KOPT-K1 (cell line): ENCODE data around the gene GNG7.
A peak's percentile ranks its signal among the peaks of the same experiment; 100 is the strongest.
"Not testable (repeated sequence)": the region's sequence is repeated elsewhere in the genome, so short reads cannot be mapped to it uniquely, and the experiment has no call there.

Experiments used
- H3K27ac ChIP-seq: fragments of 200-600 bp; sonication (generic); 2 replicates; pipeline ENCODE4 v1.5.1; 2016; ENCODE audit warnings: antibody characterized with exemption, mild to moderate bottlenecking, low read depth, low read length; ENCODE audit not compliant: poor library complexity, severe bottlenecking
- H3K36me3 ChIP-seq: fragments of 200-600 bp; sonication (generic); 2 replicates; pipeline ENCODE4 v1.5.1; 2017; ENCODE audit warnings: antibody characterized with exemption, mild to moderate bottlenecking, low read length, moderate library complexity; ENCODE audit not compliant: insufficient read depth
- H3K9me3 ChIP-seq: fragments of 200-600 bp; sonication (generic); 2 replicates; pipeline ENCODE4 v1.5.1; 2017; ENCODE audit warnings: antibody characterized with exemption, low read length, mild to moderate bottlenecking; ENCODE audit not compliant: insufficient read depth, poor library complexity, severe bottlenecking

The GNG7 gene

DNA sequence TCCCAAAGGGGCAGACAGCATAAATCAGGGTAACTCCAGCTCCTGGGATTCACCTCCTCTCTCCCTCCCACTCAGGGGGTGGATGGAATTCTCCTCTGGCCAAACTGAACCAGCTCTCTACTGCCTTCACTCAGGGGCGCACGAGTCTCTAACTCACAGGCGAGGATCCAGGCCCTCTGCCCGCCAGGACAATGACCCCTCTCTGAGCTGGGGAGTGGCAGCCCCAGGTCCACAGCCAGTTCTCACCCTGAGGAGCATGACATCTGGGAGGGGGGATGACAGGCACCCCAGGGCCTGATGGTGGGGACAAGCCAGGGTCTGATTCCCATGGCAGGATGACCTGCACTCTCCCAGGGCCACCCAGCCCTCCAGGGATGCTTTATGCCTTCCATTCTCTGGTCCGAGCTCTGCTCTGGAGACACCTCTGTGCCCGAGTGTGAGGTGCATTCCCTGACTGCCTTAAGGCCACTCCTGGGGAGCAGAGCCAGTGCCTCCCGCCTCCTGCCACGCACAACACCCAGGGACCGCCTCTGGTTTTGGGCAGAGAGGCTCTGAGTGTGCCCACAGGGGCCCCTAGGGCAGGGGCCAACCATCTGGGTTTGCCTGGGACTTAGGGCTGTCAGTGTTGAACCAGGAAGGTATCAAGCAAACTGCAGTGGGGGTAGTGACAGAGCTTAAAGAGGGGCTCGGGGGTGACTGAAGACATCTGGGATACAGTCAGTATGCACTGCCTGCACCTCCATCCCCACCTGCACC lies 66.2 kb downstream of the GNG7 start:
- peak overlapping the region; percentile 30 for H3K27ac ChIP-seq
- H3K9me3 ChIP-seq = peaks cover 2% of the 10 kb centered on the region
- H3K36me3 ChIP-seq = no peaks in the 10 kb centered on the region

DNA sequence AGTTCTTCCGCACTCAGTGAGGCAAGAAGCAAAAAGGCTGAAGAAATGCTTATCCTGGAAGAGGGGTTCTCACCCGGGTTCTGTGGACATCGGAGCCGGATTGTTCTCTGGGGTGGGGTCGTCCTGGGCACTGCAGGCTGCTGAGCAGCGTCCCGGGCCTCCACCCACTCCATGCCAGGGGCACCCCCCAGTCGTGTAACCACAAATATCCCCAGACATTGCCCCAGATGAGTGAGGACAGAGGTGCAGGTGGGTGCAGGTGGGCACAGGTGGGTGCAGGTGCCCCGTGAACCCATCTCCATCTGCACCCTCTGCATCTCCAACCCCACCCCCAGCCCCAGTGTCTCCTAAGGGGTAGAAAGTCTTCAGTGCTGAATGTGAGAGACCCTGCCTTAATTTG lies 67.5 kb downstream of the GNG7 start:
- Histone ChIP-seq H3K36me3 (no peaks in the 10 kb centered on the region), H3K9me3 (peaks cover 16% of the 10 kb centered on the region), H3K27ac (no peak overlapping the region)

DNA sequence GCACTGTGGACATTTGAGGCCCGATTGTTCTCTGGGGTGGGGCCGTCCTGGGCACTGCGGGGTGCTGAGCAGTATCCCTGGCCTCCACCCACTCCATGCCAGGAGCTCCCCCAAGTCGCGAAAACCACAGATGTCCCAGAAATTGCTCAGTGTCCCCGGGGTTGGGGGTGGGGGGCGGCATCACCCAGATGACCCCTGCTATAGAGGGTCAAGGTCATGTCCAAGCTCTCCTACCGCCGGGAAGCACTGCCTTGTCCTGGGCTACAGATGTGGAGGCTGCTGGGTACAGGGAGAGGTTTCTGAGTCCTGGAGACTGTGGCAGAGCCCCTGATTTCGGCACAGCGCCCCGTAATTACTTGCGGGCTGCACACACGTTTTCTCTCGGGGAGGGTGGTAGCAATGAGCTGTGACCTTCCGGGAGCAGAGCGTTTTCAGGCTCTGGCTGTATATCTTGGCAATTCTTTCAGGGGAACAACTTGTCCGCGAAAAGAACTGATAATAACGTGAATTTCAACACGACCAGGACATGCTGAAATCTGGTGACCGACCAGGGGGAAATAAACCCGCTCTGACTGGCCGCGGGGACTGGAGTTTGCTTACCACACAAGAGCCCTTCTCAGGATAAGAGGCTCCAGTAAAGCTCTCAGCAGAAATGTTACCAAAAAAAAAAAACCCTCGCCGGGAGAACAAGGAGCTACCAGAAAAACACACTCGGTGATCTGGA lies 68.1 kb downstream of the GNG7 start:
- no peaks in the 10 kb centered on the region for H3K36me3 ChIP-seq
- H3K9me3 ChIP-seq = peaks cover 16% of the 10 kb centered on the region
- no peak overlapping the region for H3K27ac ChIP-seq

GRCh38 chr19:2633693-2634075 lies 68.8 kb downstream of the GNG7 start:
- Histone ChIP-seq H3K9me3 (peaks cover 16% of the 10 kb centered on the region), H3K36me3 (no peaks in the 10 kb centered on the region), H3K27ac (no peak overlapping the region)

DNA sequence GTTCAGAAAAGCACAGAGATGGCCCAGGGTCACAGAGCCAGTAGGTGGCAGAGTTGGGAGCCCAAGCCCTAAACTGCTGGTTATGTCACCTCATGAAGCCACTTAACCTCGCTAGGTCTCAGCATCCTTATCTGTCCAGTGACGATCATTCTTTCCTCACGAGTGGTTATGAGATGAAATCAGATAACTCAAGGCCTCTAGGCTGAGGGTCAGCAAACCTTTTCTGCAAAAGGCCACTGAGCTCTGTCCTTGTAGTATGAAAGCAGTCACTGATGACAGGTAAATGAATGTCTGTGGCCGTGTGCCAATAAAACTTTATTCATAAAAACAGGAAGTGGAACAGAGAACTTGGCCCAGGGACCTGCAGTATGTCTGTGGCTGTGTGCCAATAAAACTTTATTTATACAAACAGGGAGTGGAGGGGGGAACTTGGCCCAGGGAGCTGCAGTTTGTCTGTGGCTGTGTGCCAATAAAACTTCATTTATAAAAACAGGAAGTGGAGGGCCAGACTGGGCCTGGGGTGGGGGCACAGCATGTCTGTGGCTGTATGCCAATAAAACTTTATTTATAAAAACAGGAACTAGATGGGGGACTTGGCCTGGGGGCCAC lies 71.2 kb downstream of the GNG7 start:
- Histone ChIP-seq H3K36me3 (no peaks in the 10 kb centered on the region), H3K27ac (no peak overlapping the region), H3K9me3 (peaks cover 23% of the 10 kb centered on the region)

GRCh38 chr19:2630352-2631001 lies 72.0 kb downstream of the GNG7 start:
- no peak overlapping the region for H3K27ac ChIP-seq

GRCh38 chr19:2629491-2630351 lies 72.8 kb downstream of the GNG7 start:
- H3K27ac ChIP-seq = peak overlapping the region; percentile 12
- peaks cover 23% of the 10 kb centered on the region for H3K9me3 ChIP-seq
- H3K36me3 ChIP-seq = no peaks in the 10 kb centered on the region

More at GRCh38 chr19:2630352-2631001, 72.0 kb downstream of the GNG7 start:
- peaks cover 23% of the 10 kb centered on the region for H3K9me3 ChIP-seq
- no peaks in the 10 kb centered on the region for H3K36me3 ChIP-seq

DNA sequence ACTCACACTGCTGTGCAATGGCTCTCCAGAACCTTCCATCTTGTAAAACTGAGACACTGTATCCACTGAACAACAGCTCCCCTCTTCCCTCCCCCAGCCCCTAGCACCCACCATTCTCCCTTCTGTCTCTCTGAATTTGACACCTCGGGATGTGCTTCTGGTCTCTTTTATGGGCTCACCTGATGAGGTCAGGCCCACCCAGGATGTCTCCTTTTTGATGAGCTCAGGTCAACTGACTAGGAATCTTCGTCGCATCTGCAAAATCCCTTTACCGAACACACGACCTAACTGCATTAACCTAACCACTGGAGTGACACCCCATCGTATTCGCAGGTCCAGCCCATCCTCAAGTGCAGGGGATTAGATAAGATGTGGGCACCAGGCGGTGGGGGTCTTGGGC lies 73.9 kb downstream of the GNG7 start:
- Histone ChIP-seq H3K36me3 (no peaks in the 10 kb centered on the region), H3K9me3 (peaks cover 23% of the 10 kb centered on the region), H3K27ac (no peak overlapping the region)

DNA sequence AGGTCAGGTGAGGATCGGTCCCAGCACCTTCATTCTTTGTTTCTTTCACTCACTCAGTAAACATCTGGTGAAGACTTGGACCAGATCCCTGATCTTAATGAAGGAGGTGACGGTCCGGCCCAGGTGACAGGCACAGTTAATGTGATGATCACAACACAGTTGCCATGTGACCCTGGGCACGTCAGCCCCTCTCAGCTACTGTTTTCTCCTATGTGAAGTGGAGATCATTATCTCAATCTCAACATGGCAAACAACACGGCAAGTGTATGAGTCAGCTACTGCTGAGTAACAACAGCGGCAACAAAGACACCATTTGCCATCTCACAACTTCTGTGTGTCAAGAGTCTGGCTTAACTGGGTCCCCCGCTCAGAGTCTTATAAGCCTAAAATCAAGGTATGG lies 74.6 kb downstream of the GNG7 start:
- Histone ChIP-seq H3K36me3 (no peaks in the 10 kb centered on the region), H3K27ac (peak overlapping the region; percentile 59), H3K9me3 (peaks cover 23% of the 10 kb centered on the region)

GRCh38 chr19:2627319-2627829 lies 75.1 kb downstream of the GNG7 start:
- peak overlapping the region; percentile 59 for H3K27ac ChIP-seq
- peaks cover 23% of the 10 kb centered on the region for H3K9me3 ChIP-seq
- H3K36me3 ChIP-seq = no peaks in the 10 kb centered on the region

GRCh38 chr19:2625434-2625833 lies 77.1 kb downstream of the GNG7 start:
- Histone ChIP-seq H3K36me3 (no peaks in the 10 kb centered on the region), H3K9me3 (peaks cover 12% of the 10 kb centered on the region), H3K27ac (peak overlapping the region; percentile 35)

- H3K36me3 ChIP-seq = no peaks in the 10 kb centered on the region
- peak overlapping the region; percentile 35 for H3K27ac ChIP-seq
- H3K9me3 ChIP-seq = peaks cover 6% of the 10 kb centered on the region
Observed at GRCh38 chr19:2624537-2625091, 77.9 kb downstream of the GNG7 start.

- no peak overlapping the region for H3K27ac ChIP-seq
- no peaks in the 10 kb centered on the region for H3K36me3 ChIP-seq
- H3K9me3 ChIP-seq = peaks cover 6% of the 10 kb centered on the region
Observed at GRCh38 chr19:2623798-2624197, 78.7 kb downstream of the GNG7 start.

DNA sequence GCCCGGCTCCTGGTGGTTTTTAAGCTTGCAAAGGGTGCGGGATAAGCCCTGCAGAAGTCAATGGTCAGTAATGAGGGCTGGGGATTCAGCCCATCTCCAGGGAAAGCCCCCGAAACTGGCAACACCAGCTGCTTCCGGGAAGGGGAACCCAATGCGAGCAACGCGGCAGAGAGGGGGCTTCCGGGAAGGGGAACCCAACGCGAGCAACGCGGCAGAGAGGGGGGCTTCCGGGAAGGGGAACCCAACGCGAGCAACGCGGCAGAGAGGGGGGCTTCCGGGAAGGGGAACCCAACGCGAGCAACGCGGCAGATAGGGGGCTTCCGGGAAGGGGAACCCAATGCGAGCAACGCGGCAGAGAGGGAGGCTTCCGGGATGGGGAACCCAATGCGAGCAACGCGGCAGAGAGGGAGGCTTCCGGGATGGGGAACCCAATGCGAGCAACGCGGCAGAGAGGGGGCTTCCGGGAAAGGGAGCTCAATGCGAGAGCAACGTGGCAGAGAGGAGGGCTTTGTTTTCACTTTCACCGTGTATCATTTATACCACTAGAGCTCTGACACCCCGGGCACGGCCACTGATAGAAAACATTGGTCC lies 80.0 kb downstream of the GNG7 start:
- H3K9me3 ChIP-seq, H3K36me3 ChIP-seq: not testable (repeated sequence)
- peak overlapping the region; percentile 98 for H3K27ac ChIP-seq
